A549 (cell line): Measurements from ENCODE around the gene SEC22A.

Source experiments
- CBX8 ChIP-seq: fragments of 200-600 bp; sonication (generic); IDR thresholded peaks from 2 replicates; pipeline ENCODE4 v1.6.1; 2016
- EHMT2 ChIP-seq: fragments of 200-600 bp; sonication (generic); IDR thresholded peaks from 2 replicates; pipeline ENCODE4 v1.6.1; 2016; ENCODE audit warnings: antibody characterized with exemption, low read depth, mild to moderate bottlenecking, moderate library complexity
- EP300 ChIP-seq, 2 experiments: fragments of >200 bp; sonication (Bioruptor Twin); formaldehyde crosslinking; IDR thresholded peaks; 2 replicates in 1 of 2; 3 replicates in 1 of 2; pipeline ENCODE4 v1.6.1; 2016 to 2017
- KDM1A ChIP-seq: fragments of 200-600 bp; sonication (generic); IDR thresholded peaks from 2 replicates; pipeline ENCODE4 v1.6.1; 2016; ENCODE audit warnings: low read depth, mild to moderate bottlenecking
- KDM5A ChIP-seq: fragments of 200-600 bp; sonication (generic); IDR thresholded peaks from 2 replicates; pipeline ENCODE4 v1.6.1; 2016; ENCODE audit warnings: antibody characterized with exemption, mild to moderate bottlenecking
- MAFK ChIP-seq: fragments of 450-650 bp; IDR thresholded peaks from 2 replicates; pipeline ENCODE4 v1.6.1; 2014; ENCODE audit not compliant: partially characterized antibody
- MYC ChIP-seq: IDR thresholded peaks from 2 replicates; pipeline ENCODE4 v1.6.1; 2012; ENCODE audit warnings: mild to moderate bottlenecking, inconsistent platforms, low read length, improper control_type of control experiment, borderline replicate concordance
- RAD21 ChIP-seq, 2 experiments: fragments of >200 bp in 1 of 2; sonication (Bioruptor Twin) in 1 of 2; formaldehyde crosslinking in 1 of 2; IDR thresholded peaks in 1 of 2; conservative IDR thresholded peaks in 1 of 2; 2 replicates in 1 of 2; 3 replicates in 1 of 2; pipeline ENCODE4 v1.6.1; 2012 to 2018; ENCODE audit warnings: inconsistent platforms in 1 of 2
- RCOR1 ChIP-seq: fragments of 150-350 bp; IDR thresholded peaks from 2 replicates; pipeline ENCODE4 v1.6.1; 2014; ENCODE audit warnings: antibody characterized with exemption, low read length, low read depth
- RFX5 ChIP-seq: fragments of 450-650 bp; IDR thresholded peaks from 2 replicates; pipeline ENCODE4 v1.7.1; 2014; ENCODE audit warnings: antibody characterized with exemption, mild to moderate bottlenecking, moderate library complexity
- TF ChIP-seq, protein P1 (sequence below): fragments of 200-600 bp; sonication (generic); IDR thresholded peaks from 2 replicates; pipeline ENCODE4 v1.6.1; 2016; ENCODE audit warnings: antibody characterized with exemption, mild to moderate bottlenecking, moderate library complexity
- TF ChIP-seq, protein P2 (sequence below): IDR thresholded peaks from 2 replicates; pipeline ENCODE4 v1.6.1; 2012
- TF ChIP-seq, protein P3 (sequence below): fragments of >200 bp; sonication (Bioruptor Twin); formaldehyde crosslinking; IDR thresholded peaks from 3 replicates; pipeline ENCODE4 v1.5.1; 2016
- TF ChIP-seq, protein P4 (sequence below): fragments of 150-350 bp; IDR thresholded peaks from 2 replicates; pipeline ENCODE4 v1.6.1; 2014; ENCODE audit warnings: low read depth, mild to moderate bottlenecking, low read length

DNA sequence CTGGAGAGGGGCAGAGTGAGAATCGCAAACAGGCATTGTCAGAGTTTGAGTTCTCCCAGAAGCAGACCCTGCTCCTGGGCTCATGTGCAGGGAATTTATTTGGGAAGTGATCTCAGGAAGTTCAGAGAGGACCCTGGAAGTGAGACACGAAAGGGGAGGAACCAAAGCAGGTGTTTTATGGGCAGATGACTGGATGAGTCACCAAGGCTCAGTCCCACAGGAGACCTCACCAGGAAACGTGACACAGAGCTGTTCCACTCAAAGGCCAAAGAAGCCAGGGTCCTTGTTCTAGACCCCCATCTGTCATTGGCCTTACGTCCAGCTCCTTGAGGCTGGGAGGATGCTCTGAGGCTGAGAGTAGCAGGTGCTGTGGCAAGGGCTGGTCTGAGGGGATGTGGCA lies 43.4 kb upstream of the SEC22A start:
- no peak for TF ChIP-seq KDM5A
- TF ChIP-seq, protein P1, sequence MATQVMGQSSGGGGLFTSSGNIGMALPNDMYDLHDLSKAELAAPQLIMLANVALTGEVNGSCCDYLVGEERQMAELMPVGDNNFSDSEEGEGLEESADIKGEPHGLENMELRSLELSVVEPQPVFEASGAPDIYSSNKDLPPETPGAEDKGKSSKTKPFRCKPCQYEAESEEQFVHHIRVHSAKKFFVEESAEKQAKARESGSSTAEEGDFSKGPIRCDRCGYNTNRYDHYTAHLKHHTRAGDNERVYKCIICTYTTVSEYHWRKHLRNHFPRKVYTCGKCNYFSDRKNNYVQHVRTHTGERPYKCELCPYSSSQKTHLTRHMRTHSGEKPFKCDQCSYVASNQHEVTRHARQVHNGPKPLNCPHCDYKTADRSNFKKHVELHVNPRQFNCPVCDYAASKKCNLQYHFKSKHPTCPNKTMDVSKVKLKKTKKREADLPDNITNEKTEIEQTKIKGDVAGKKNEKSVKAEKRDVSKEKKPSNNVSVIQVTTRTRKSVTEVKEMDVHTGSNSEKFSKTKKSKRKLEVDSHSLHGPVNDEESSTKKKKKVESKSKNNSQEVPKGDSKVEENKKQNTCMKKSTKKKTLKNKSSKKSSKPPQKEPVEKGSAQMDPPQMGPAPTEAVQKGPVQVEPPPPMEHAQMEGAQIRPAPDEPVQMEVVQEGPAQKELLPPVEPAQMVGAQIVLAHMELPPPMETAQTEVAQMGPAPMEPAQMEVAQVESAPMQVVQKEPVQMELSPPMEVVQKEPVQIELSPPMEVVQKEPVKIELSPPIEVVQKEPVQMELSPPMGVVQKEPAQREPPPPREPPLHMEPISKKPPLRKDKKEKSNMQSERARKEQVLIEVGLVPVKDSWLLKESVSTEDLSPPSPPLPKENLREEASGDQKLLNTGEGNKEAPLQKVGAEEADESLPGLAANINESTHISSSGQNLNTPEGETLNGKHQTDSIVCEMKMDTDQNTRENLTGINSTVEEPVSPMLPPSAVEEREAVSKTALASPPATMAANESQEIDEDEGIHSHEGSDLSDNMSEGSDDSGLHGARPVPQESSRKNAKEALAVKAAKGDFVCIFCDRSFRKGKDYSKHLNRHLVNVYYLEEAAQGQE = no peak
- TF ChIP-seq EP300 (IDR thresholded peaks at IDR 0.05) = no peak
- TF ChIP-seq, protein P2, sequence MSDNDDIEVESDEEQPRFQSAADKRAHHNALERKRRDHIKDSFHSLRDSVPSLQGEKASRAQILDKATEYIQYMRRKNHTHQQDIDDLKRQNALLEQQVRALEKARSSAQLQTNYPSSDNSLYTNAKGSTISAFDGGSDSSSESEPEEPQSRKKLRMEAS = no peak
- TF ChIP-seq, protein P3, sequence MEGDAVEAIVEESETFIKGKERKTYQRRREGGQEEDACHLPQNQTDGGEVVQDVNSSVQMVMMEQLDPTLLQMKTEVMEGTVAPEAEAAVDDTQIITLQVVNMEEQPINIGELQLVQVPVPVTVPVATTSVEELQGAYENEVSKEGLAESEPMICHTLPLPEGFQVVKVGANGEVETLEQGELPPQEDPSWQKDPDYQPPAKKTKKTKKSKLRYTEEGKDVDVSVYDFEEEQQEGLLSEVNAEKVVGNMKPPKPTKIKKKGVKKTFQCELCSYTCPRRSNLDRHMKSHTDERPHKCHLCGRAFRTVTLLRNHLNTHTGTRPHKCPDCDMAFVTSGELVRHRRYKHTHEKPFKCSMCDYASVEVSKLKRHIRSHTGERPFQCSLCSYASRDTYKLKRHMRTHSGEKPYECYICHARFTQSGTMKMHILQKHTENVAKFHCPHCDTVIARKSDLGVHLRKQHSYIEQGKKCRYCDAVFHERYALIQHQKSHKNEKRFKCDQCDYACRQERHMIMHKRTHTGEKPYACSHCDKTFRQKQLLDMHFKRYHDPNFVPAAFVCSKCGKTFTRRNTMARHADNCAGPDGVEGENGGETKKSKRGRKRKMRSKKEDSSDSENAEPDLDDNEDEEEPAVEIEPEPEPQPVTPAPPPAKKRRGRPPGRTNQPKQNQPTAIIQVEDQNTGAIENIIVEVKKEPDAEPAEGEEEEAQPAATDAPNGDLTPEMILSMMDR = no peak
- no peak for TF ChIP-seq EHMT2
- TF ChIP-seq MAFK = no peak
- TF ChIP-seq, protein P4, sequence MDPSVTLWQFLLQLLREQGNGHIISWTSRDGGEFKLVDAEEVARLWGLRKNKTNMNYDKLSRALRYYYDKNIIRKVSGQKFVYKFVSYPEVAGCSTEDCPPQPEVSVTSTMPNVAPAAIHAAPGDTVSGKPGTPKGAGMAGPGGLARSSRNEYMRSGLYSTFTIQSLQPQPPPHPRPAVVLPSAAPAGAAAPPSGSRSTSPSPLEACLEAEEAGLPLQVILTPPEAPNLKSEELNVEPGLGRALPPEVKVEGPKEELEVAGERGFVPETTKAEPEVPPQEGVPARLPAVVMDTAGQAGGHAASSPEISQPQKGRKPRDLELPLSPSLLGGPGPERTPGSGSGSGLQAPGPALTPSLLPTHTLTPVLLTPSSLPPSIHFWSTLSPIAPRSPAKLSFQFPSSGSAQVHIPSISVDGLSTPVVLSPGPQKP = no peak
- no peak for TF ChIP-seq KDM1A
- no peak for TF ChIP-seq CBX8
- no peak for TF ChIP-seq MYC
- no peak for TF ChIP-seq RAD21 (conservative IDR thresholded peaks at IDR 0.05 in 1 of 2, IDR thresholded peaks at IDR 0.05 in 1 of 2)
- TF ChIP-seq RFX5 = no peak
- no peak for TF ChIP-seq RCOR1
